ENCODE results near the gene DEDD.

- TF ChIP-seq CTCF (conservative IDR thresholded peaks at IDR 0.05) (no peak), EZH2 (IDR thresholded peaks at IDR 0.05; ENCODE audit: low read depth) (no peak)
Measured at GRCh38 chr1:161160671-161161145, 28.2 kb upstream of the DEDD start.

All from PC-9 (cell line).